Ovary (tissue), 3 donors: ENCODE data around the gene RAB29.
A peak's percentile ranks its signal among the peaks of the same experiment; 100 is the strongest.

Experiments used
- CTCF ChIP-seq, 3 donors: fragments of 450-650 bp in 2 of 3; fragments of 200-600 bp in 1 of 3; IDR thresholded peaks; one replicate each; pipeline versions ENCODE4 v1.5.1 to v1.8.0; 2016 to 2022; ENCODE audit warnings: antibody characterized with exemption in 3 of 3, mild to moderate bottlenecking in 1 of 3
- POLR2A ChIP-seq: fragments of 450-650 bp; IDR thresholded peaks from one replicate; pipeline ENCODE4 v1.6.1; 2017; ENCODE audit warnings: antibody characterized with exemption, mild to moderate bottlenecking, moderate library complexity
- donor health status: DM: no; HTN: no; CAD: no.

- peak in 1 of 3 donors; percentile 14 for TF ChIP-seq CTCF (IDR thresholded peaks at IDR 0.05)
- TF ChIP-seq POLR2A: peak; percentile 74
These were observed 25.8 kb downstream of the RAB29 start for GRCh38 chr1:205749234-205750137.
